A673 (cell line): ENCODE measurements around the gene TLCD1.

Experiments
- EZH2 ChIP-seq: fragments of 200-600 bp; sonication (generic); IDR thresholded peaks from 2 replicates; pipeline ENCODE4 v1.6.1; 2017; ENCODE audit warnings: borderline replicate concordance, low read depth, mild to moderate bottlenecking, mixed read lengths, antibody characterized with exemption, low read length; ENCODE audit not compliant: poor library complexity, severe bottlenecking
- TF ChIP-seq, protein P1 (sequence below): fragments of 300-800, 200-600 bp; sonication (generic); conservative IDR thresholded peaks from 2 replicates; pipeline ENCODE4 v1.5.1; 2017; ENCODE audit warnings: low read depth, mild to moderate bottlenecking, antibody characterized with exemption, low read length, moderate library complexity, mixed read lengths

DNA sequence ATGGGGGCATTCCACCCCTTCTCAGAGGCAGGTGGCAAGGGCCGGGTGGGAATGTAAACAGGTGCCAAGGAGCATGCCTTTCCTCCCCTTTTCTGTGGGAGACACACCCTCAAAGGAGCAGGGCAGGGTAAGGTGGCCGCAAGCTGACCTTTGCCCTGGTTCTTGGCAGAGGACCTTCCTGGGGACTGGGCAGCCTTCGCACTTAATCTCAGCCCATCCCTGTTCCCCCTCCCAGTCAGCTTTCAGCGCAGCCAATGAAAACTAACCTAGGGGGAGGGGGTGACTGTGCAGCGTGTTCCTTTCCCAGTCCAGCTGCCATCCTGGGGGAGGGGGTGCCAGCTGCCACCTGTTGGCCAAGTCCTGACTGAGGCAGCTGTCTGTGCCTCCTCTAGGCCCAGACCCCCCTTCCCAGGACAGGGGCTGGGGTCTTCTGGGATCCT, 20.6 kb upstream of the TLCD1 start:
- TF ChIP-seq, protein P1, sequence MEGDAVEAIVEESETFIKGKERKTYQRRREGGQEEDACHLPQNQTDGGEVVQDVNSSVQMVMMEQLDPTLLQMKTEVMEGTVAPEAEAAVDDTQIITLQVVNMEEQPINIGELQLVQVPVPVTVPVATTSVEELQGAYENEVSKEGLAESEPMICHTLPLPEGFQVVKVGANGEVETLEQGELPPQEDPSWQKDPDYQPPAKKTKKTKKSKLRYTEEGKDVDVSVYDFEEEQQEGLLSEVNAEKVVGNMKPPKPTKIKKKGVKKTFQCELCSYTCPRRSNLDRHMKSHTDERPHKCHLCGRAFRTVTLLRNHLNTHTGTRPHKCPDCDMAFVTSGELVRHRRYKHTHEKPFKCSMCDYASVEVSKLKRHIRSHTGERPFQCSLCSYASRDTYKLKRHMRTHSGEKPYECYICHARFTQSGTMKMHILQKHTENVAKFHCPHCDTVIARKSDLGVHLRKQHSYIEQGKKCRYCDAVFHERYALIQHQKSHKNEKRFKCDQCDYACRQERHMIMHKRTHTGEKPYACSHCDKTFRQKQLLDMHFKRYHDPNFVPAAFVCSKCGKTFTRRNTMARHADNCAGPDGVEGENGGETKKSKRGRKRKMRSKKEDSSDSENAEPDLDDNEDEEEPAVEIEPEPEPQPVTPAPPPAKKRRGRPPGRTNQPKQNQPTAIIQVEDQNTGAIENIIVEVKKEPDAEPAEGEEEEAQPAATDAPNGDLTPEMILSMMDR, result no peak
- TF ChIP-seq EZH2, result no peak
